Panc1 (cell line): ENCODE results near the gene BRCA2. TPM values are rescaled to one million over a fixed set of nuclear protein-coding genes. Genes with fewer than 3 reads are reported as not detected.
A peak's percentile ranks its signal among the peaks of the same experiment; 100 is the strongest.

Experiments
- ATAC-seq: fragments of 200-7000 bp; cut with Tn5 transposase; 2 replicates; pipeline ENCODE4 v1.9.1; 2020; ENCODE audit warnings: mild to moderate bottlenecking, moderate library complexity
- BruUV-seq: library from RNA; stranded (reverse); fragments of 400-500 nt; replicated peaks from 2 replicates; lab custom pipeline; 2021; lab: Mats Ljungman, UMichigan
- CTCF ChIA-PET: fragments of 300-600 bp; sonication (Branson Sonifier 250); formaldehyde crosslinking; loops from one replicate; lab custom pipeline; 2022; ENCODE audit warnings: antibody characterized with exemption; lab: Charles Lee
- POLR2A ChIA-PET: fragments of 300-600 bp; sonication (Branson Sonifier 250); formaldehyde crosslinking; loops from one replicate; lab custom pipeline; 2022; ENCODE audit warnings: antibody characterized with exemption; lab: Charles Lee
- DNase-seq: peaks from one replicate; pipeline ENCODE4 v3.0.0-alpha.2; 2010; ENCODE audit warnings: low read depth, low spot score
- H3K27ac ChIP-seq: 2 replicates; pipeline ENCODE4 v1.5.1; 2011; ENCODE audit warnings: mild to moderate bottlenecking, low read length, inconsistent platforms
- H3K27me3 ChIP-seq: fragments of 200-500 bp; sonication (Bioruptor generic); 2 replicates; pipeline ENCODE4 v1.6.0; 2014; ENCODE audit warnings: low read length, inconsistent platforms; ENCODE audit not compliant: control insufficient read depth, insufficient read depth
- H3K36me3 ChIP-seq: fragments of 200-500 bp; sonication (Bioruptor generic); 2 replicates; pipeline ENCODE4 v1.5.1; 2014; ENCODE audit warnings: inconsistent platforms, mild to moderate bottlenecking, low read length, moderate library complexity; ENCODE audit not compliant: control insufficient read depth, insufficient read depth
- H3K4me1 ChIP-seq: 2 replicates; pipeline ENCODE4 v1.5.1; 2011; ENCODE audit warnings: inconsistent platforms, mild to moderate bottlenecking, low read length, moderate library complexity; ENCODE audit not compliant: control insufficient read depth, insufficient read depth
- H3K4me3 ChIP-seq, 2 experiments: 2 replicates each; pipeline ENCODE4 v1.5.1; 2011 to 2012; ENCODE audit warnings: low read depth in 2 of 2, low read length in 2 of 2, mild to moderate bottlenecking in 2 of 2, inconsistent platforms in 1 of 2, moderate library complexity in 1 of 2
- H3K9me3 ChIP-seq: fragments of 200-500 bp; sonication (Bioruptor generic); 2 replicates; pipeline ENCODE4 v1.5.1; 2014; ENCODE audit warnings: low read depth, mild to moderate bottlenecking, inconsistent platforms, low read length, moderate library complexity; ENCODE audit not compliant: control insufficient read depth, insufficient read depth
- POLR2AphosphoS5 ChIP-seq: IDR thresholded peaks from 2 replicates; pipeline ENCODE4 v1.6.1; 2012; ENCODE audit warnings: mild to moderate bottlenecking, low read depth, low read length, moderate library complexity
- SIN3A ChIP-seq: IDR thresholded peaks from 2 replicates; pipeline ENCODE4 v1.6.1; 2012; ENCODE audit warnings: low read depth, mild to moderate bottlenecking, low read length, moderate library complexity, borderline replicate concordance; ENCODE audit not compliant: insufficient read depth
- TCF7L2 ChIP-seq: IDR thresholded peaks from 2 replicates; pipeline ENCODE4 v1.6.1; 2011; ENCODE audit warnings: mild to moderate bottlenecking, low read depth, low read length, inconsistent platforms
- in situ Hi-C: cut with HindIII; loops from 2 replicates; pipeline ENCODE4 v1.10.0; 2016; ENCODE audit warnings: low sequenced_read_pairs, low pct_unique_long_range_greater_than_20kb
- intact Hi-C: fragments of 100-400 bp; cut with micrococcal nuclease; formaldehyde crosslinking; loops from one replicate; pipeline ENCODE4 v1.10.0; 2022; ENCODE audit not compliant: unreplicated experiment
- total RNA-seq: library from RNA; stranded (reverse); gene quantifications from one replicate; pipeline ENCODE4 v1.2.1, GENCODE V29; 2021; ENCODE audit not compliant: unreplicated experiment
- TF ChIP-seq, protein P1 (sequence below), 2 experiments: IDR thresholded peaks; 2 replicates each; pipeline ENCODE4 v1.6.1; 2011 to 2012; ENCODE audit warnings: low read depth in 2 of 2, control low read depth in 1 of 2, low read length in 1 of 2, mild to moderate bottlenecking in 1 of 2, moderate library complexity in 1 of 2; ENCODE audit not compliant: insufficient read depth in 1 of 2
- TF ChIP-seq, protein P2 (sequence below): fragments of 450-650 bp; IDR thresholded peaks from 2 replicates; pipeline ENCODE4 v1.5.1; 2017; ENCODE audit warnings: mild to moderate bottlenecking

Gene BRCA2
- total RNA-seq, 1 experiment from 2014 or later: 8.4 TPM

GRCh38 chr13:32428581-32429432 lies 113.5 kb downstream of the BRCA2 start:
- in situ Hi-C loops: no loop called here

DNA sequence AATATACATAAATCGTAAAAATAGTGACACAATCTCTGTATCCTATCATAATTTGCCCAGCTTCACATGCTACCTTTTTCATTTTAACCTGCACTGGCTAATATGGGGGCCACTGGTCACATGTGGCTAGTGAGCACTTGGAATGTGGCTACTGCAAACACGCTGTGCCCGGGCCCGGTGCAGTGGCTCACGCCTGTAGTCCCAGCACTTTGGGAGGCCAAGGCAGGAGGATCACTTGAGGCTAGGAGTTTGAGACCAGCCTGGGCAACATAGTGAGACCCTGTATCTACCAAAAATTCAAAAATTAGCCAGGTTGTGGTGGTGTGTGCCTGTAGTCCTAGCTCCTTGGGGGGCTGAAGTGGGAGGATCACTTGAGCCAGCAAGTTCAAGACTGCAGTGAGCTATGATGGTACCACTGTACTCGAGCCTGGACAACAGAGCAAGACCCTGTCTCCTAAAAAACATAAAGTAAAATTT lies 114.2 kb downstream of the BRCA2 start:
- intact Hi-C loops: no loop called here

More at GRCh38 chr13:32428581-32429432, 113.5 kb downstream of the BRCA2 start:
- H3K36me3 ChIP-seq: no peaks in the 10 kb centered on the region
- CTCF ChIA-PET: no interaction called here
- DNase-seq (no peak), ATAC-seq (no peak)
- H3K9me3 ChIP-seq: no peaks in the 10 kb centered on the region
- H3K27ac ChIP-seq: no peak overlapping the region
- TF ChIP-seq TCF7L2 (no peak), SIN3A (no peak), POLR2AphosphoS5 (no peak)
- TF ChIP-seq, protein P1, sequence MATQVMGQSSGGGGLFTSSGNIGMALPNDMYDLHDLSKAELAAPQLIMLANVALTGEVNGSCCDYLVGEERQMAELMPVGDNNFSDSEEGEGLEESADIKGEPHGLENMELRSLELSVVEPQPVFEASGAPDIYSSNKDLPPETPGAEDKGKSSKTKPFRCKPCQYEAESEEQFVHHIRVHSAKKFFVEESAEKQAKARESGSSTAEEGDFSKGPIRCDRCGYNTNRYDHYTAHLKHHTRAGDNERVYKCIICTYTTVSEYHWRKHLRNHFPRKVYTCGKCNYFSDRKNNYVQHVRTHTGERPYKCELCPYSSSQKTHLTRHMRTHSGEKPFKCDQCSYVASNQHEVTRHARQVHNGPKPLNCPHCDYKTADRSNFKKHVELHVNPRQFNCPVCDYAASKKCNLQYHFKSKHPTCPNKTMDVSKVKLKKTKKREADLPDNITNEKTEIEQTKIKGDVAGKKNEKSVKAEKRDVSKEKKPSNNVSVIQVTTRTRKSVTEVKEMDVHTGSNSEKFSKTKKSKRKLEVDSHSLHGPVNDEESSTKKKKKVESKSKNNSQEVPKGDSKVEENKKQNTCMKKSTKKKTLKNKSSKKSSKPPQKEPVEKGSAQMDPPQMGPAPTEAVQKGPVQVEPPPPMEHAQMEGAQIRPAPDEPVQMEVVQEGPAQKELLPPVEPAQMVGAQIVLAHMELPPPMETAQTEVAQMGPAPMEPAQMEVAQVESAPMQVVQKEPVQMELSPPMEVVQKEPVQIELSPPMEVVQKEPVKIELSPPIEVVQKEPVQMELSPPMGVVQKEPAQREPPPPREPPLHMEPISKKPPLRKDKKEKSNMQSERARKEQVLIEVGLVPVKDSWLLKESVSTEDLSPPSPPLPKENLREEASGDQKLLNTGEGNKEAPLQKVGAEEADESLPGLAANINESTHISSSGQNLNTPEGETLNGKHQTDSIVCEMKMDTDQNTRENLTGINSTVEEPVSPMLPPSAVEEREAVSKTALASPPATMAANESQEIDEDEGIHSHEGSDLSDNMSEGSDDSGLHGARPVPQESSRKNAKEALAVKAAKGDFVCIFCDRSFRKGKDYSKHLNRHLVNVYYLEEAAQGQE (IDR thresholded peaks at IDR 0.05; ENCODE audit: insufficient read depth in 1 of 2, low read depth in 2 of 2, low read length in 1 of 2): no peak
- TF ChIP-seq, protein P2, sequence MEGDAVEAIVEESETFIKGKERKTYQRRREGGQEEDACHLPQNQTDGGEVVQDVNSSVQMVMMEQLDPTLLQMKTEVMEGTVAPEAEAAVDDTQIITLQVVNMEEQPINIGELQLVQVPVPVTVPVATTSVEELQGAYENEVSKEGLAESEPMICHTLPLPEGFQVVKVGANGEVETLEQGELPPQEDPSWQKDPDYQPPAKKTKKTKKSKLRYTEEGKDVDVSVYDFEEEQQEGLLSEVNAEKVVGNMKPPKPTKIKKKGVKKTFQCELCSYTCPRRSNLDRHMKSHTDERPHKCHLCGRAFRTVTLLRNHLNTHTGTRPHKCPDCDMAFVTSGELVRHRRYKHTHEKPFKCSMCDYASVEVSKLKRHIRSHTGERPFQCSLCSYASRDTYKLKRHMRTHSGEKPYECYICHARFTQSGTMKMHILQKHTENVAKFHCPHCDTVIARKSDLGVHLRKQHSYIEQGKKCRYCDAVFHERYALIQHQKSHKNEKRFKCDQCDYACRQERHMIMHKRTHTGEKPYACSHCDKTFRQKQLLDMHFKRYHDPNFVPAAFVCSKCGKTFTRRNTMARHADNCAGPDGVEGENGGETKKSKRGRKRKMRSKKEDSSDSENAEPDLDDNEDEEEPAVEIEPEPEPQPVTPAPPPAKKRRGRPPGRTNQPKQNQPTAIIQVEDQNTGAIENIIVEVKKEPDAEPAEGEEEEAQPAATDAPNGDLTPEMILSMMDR: no peak
- intact Hi-C loops: no loop called here
- peak overlapping the region; percentile 54 to 64; a peak in 2 of 4 replicates for H3K4me3 ChIP-seq
- H3K4me1 ChIP-seq: peaks cover 6% of the 10 kb centered on the region
- no TSS peak for BruUV-seq
- POLR2A ChIA-PET: no interaction called here
- no peaks in the 10 kb centered on the region for H3K27me3 ChIP-seq

More for the DNA sequence above, 114.2 kb downstream of the BRCA2 start:
- Histone ChIP-seq H3K9me3 (no peaks in the 10 kb centered on the region), H3K27ac (no peak overlapping the region), H3K4me1 (peaks cover 6% of the 10 kb centered on the region), H3K27me3 (no peaks in the 10 kb centered on the region), H3K36me3 (no peaks in the 10 kb centered on the region), H3K4me3 (no peak overlapping the region)
- ChIA-PET POLR2A (no interaction called here), CTCF (no interaction called here)
- in situ Hi-C loops: no loop called here
- BruUV-seq: no TSS peak
- DNase-seq (no peak), ATAC-seq (no peak)
- TF ChIP-seq, protein P2: no peak
- no peak for TF ChIP-seq TCF7L2
- TF ChIP-seq, protein P1 (IDR thresholded peaks at IDR 0.05; ENCODE audit: insufficient read depth in 1 of 2, low read depth in 2 of 2, low read length in 1 of 2): no peak
- TF ChIP-seq POLR2AphosphoS5: no peak
- no peak for TF ChIP-seq SIN3A
